ENCODE measurements around the gene GPR89B. TPM values are rescaled to one million over a fixed set of nuclear protein-coding genes. Genes with fewer than 3 reads are reported as not detected.

The GPR89B gene
- total and polyA plus RNA-seq, 2 donors (not counting 3 experiments of a cell fraction or from before 2014, with no cell fraction given): 9.8 to 20.0 TPM

DNA sequence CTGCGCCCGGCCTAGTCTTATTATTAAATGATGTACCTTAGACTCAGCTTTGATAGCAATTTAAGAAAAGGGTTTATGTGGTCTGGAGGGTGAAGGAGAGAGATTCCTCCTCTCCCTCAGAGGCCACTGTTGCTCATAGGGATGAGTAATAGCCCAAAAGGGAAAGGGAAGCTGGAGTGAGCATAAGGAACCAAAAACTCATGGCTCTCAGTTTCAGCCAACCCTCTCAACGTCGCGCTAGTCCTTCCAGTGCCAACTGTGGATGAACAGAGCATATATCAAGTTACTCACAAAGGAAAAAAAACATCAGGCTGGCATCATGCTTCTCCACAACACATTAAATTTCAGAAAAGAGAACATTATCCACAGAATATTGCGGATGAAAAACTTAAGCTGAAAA, 8.3 kb upstream of the GPR89B start:
- no peaks in the 10 kb centered on the region for H3K9me1 ChIP-seq (replicated peaks; ENCODE audit: control insufficient read depth, extremely low read depth, insufficient read depth, low read length)
- BruUV-seq (replicated peaks): no TSS peak
- H3K4me1 ChIP-seq (ENCODE audit: control insufficient read depth, extremely low read depth, insufficient read depth, low read length): no peaks in the 10 kb centered on the region
- no peaks in the 10 kb centered on the region for H3K9me3 ChIP-seq (replicated peaks; ENCODE audit: control insufficient read depth, insufficient read depth, low read length)
- H3K27ac ChIP-seq (ENCODE audit: insufficient read depth, low read depth, low read length): no peak overlapping the region
- DNase-seq (ENCODE audit: low read depth, low spot score) (no peak), FAIRE-seq (no peak)
- TF ChIP-seq MAX (IDR thresholded peaks at IDR 0.05; ENCODE audit: insufficient read depth, insufficient read length) (no peak), JUN (IDR thresholded peaks at IDR 0.05; ENCODE audit: borderline replicate concordance, insufficient read depth, insufficient read length, low read depth) (no peak), POLR2A (IDR thresholded peaks at IDR 0.05; ENCODE audit: low read depth, low read length) (no peak), FOS (IDR thresholded peaks at IDR 0.05; ENCODE audit: borderline replicate concordance, insufficient read depth, low read length) (no peak), CTCF (IDR thresholded peaks at IDR 0.05; ENCODE audit: extremely low read depth in 1 of 2, insufficient read depth in 1 of 2, low read depth in 1 of 2, low read length in 2 of 2) (no peak), POLR2AphosphoS5 (IDR thresholded peaks at IDR 0.05; ENCODE audit: insufficient read depth, low read depth, low read length) (no peak), EZH2 (IDR thresholded peaks at IDR 0.05; ENCODE audit: borderline replicate concordance, low read depth, low read length, severe bottlenecking) (no peak), MYC (IDR thresholded peaks at IDR 0.05; ENCODE audit: low read depth, low read length) (no peak), GATA2 (IDR thresholded peaks at IDR 0.05; ENCODE audit: insufficient read depth, insufficient read length, low read depth, low read length) (no peak)
- H3K27me3 ChIP-seq (ENCODE audit: control insufficient read depth in 2 of 2, insufficient read depth in 2 of 2, low read length in 2 of 2): peaks cover 6 to 9% of the 10 kb centered on the region in 2 experiments
- dilution Hi-C loops (cut with MboI; ENCODE audit: extremely low pct_ligation_motif_present, low sequenced_read_pairs) (no loop called here), intact Hi-C loops (cut with micrococcal nuclease) (no loop called here)
- no peak overlapping the region for H2AFZ ChIP-seq (ENCODE audit: low read depth, low read length)
- H3K36me3 ChIP-seq (ENCODE audit: control insufficient read depth in 2 of 2, extremely low read depth in 1 of 2, insufficient read depth in 2 of 2, low read length in 2 of 2): no peaks in the 10 kb centered on the region
- POLR2A ChIA-PET: no interaction called here
- CTCF ChIA-PET: interaction anchor here (1.8 kb wide), 1 partner anchor 27 kb away, joined by 3 read pairs; no protein-coding TSS in a partner anchor
- no peak overlapping the region for H3K4me2 ChIP-seq (ENCODE audit: insufficient read depth, low read length)
- no peaks in the 10 kb centered on the region for H3K79me2 ChIP-seq (ENCODE audit: control insufficient read depth, insufficient read depth, low read length)
- no peaks in the 10 kb centered on the region for H4K20me1 ChIP-seq (replicated peaks; ENCODE audit: control insufficient read depth, extremely low read depth, insufficient read depth, low read length)
- H3K9ac ChIP-seq (replicated peaks; ENCODE audit: extremely low read depth, insufficient read depth, low read length): no peak overlapping the region
- H3K4me3 ChIP-seq (replicated peaks in 1 of 3; ENCODE audit: insufficient read depth in 1 of 3, low read depth in 1 of 3, low read length in 3 of 3): no peak overlapping the region

Data from endothelial cell of umbilical vein (primary cell).